ENCODE measurements around the gene PDIA5. TPM values are rescaled to one million over a fixed set of nuclear protein-coding genes. Genes with fewer than 3 reads are reported as not detected.

The PDIA5 gene
- total RNA-seq, 1 donor from 2014 or later = 49.4 TPM

DNA sequence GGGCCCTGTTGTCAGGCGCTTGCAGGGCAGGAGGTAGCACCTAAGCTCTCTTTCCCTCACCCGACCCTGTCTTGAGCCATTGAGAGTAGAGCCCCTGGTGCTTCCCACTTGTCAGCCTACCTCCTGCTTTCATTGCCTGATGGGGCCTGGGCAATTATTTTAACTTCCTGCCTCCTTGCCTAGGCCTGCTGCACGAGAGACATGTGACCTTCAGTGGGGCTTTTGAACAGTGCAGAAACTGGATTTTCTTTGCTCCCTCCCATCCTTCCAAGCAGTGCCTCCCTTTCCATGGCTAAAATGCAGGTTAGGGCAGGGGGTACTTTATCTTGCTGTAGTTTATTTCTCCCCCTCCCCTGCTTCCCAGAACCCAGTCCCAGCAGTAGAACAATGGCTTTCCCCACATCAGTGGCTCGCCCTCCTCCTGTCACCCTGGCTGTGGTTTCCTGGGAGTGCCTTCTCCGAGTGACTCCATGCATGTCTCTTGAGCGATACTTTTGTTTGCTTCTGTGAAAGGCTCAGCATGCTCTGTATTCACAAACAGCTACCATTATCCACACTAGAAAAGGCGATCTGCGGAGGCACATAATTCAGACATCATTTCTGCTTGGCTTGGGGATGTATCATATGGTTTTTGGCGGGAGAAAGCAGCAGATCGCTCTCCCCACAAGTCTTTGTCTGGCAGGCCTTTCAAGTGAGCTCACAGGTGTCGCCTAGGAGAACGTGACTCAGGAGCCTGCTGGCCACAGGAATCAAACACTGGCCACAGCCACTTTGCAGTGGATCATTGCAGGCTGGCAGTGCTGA is 24.1 kb downstream of the PDIA5 start:
- peaks cover 68% of the 10 kb centered on the region for H3K4me1 Mint-ChIP-seq (ENCODE audit: low read depth, unreplicated experiment)
- DNase-seq = no peak
- no peak overlapping the region for H3K4me3 Mint-ChIP-seq (ENCODE audit: unreplicated experiment)
- peaks cover 14% of the 10 kb centered on the region for H3K9me3 Mint-ChIP-seq (ENCODE audit: unreplicated experiment)
- peak overlapping the region; percentile 8 for H3K27ac Mint-ChIP-seq (ENCODE audit: unreplicated experiment)
- H3K36me3 Mint-ChIP-seq (ENCODE audit: unreplicated experiment) = peaks cover 18% of the 10 kb centered on the region
- TF ChIP-seq, protein P1, sequence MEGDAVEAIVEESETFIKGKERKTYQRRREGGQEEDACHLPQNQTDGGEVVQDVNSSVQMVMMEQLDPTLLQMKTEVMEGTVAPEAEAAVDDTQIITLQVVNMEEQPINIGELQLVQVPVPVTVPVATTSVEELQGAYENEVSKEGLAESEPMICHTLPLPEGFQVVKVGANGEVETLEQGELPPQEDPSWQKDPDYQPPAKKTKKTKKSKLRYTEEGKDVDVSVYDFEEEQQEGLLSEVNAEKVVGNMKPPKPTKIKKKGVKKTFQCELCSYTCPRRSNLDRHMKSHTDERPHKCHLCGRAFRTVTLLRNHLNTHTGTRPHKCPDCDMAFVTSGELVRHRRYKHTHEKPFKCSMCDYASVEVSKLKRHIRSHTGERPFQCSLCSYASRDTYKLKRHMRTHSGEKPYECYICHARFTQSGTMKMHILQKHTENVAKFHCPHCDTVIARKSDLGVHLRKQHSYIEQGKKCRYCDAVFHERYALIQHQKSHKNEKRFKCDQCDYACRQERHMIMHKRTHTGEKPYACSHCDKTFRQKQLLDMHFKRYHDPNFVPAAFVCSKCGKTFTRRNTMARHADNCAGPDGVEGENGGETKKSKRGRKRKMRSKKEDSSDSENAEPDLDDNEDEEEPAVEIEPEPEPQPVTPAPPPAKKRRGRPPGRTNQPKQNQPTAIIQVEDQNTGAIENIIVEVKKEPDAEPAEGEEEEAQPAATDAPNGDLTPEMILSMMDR (IDR thresholded peaks at IDR 0.05; ENCODE audit: partially characterized antibody, unreplicated experiment) = no peak
- H3K27me3 Mint-ChIP-seq (ENCODE audit: unreplicated experiment) = peaks cover 25% of the 10 kb centered on the region

GRCh38 chr3:123092243-123092642 is 25.4 kb downstream of the PDIA5 start:
- no peak for DNase-seq
- peaks cover 16% of the 10 kb centered on the region for H3K9me3 Mint-ChIP-seq (ENCODE audit: unreplicated experiment)
- TF ChIP-seq, protein P1 (IDR thresholded peaks at IDR 0.05; ENCODE audit: partially characterized antibody, unreplicated experiment) = no peak
- H3K4me3 Mint-ChIP-seq (ENCODE audit: unreplicated experiment) = peak overlapping the region; percentile 49
- H3K36me3 Mint-ChIP-seq (ENCODE audit: unreplicated experiment) = peaks cover 18% of the 10 kb centered on the region
- no peak overlapping the region for H3K27ac Mint-ChIP-seq (ENCODE audit: unreplicated experiment)
- peaks cover 70% of the 10 kb centered on the region for H3K4me1 Mint-ChIP-seq (ENCODE audit: low read depth, unreplicated experiment)
- peaks cover 24% of the 10 kb centered on the region for H3K27me3 Mint-ChIP-seq (ENCODE audit: unreplicated experiment)

DNA sequence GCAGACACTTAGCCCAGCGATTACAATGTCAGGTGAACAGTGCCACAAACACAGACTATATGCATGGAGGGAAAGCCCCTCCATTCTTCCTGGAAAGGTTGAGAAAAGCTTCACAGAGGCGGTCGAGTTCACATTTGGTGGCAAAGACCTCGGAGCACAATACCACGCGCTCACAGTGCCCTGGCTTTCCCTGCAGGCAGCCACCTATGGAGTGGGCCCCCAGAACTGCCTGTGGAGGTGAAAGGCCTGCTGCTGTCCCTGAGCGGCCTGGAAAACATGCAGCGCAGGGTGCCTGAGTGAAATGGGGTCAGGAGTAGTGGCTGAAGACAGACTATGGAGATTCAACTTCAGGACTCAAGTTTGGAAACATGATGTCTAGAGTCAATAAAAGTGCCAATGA is 26.9 kb downstream of the PDIA5 start:
- Mint-ChIP-seq H3K4me1 (ENCODE audit: low read depth, unreplicated experiment) (peaks cover 70% of the 10 kb centered on the region), H3K9me3 (ENCODE audit: unreplicated experiment) (peaks cover 18% of the 10 kb centered on the region), H3K4me3 (ENCODE audit: unreplicated experiment) (no peak overlapping the region), H3K27me3 (ENCODE audit: unreplicated experiment) (peaks cover 22% of the 10 kb centered on the region), H3K27ac (ENCODE audit: unreplicated experiment) (no peak overlapping the region), H3K36me3 (ENCODE audit: unreplicated experiment) (peaks cover 18% of the 10 kb centered on the region)
- TF ChIP-seq, protein P1 (IDR thresholded peaks at IDR 0.05; ENCODE audit: partially characterized antibody, unreplicated experiment) = no peak
- no peak for DNase-seq

DNA sequence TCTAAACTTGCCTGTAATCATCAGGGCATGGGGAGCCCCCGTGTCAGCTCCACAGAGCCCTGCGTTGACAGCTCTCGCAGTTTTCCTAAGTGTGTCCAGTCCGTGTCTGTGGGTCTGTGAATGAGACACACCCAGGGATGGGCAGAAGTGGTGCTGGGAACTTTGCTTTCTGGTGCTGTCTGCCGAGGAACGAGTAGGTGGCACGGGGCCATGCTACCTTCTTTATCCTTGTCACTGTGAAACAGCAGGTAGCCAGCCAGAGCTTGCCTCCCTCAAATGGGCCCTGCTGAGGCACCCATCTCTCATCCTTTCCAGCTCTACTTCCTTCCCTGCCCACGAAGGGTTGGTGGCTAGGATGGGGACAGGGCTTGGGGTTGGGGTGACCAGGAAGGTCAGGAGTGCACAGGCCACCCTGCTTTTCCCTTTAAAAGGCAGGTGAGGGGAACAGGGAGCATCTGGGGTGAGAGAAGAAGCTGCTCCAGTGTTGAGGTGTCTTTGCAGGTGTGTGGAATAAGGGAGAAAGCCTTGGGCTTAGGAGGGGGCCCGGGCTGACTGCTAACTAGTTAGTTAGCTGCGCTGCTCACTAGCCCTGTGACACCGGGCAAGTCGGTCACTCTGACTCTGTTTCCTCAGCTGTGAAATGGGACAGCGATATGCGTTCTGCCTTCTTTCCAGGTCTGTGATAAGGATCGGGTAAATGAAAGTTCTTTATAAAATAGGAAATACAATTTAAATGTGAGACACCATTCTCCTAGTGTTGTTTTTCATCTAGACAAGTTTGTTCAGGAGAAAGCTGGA is 27.9 kb downstream of the PDIA5 start:
- peaks cover 22% of the 10 kb centered on the region for H3K27me3 Mint-ChIP-seq (ENCODE audit: unreplicated experiment)
- H3K4me1 Mint-ChIP-seq (ENCODE audit: low read depth, unreplicated experiment) = peaks cover 71% of the 10 kb centered on the region
- H3K36me3 Mint-ChIP-seq (ENCODE audit: unreplicated experiment) = peaks cover 18% of the 10 kb centered on the region
- H3K4me3 Mint-ChIP-seq (ENCODE audit: unreplicated experiment) = no peak overlapping the region
- no peak overlapping the region for H3K27ac Mint-ChIP-seq (ENCODE audit: unreplicated experiment)
- peaks cover 23% of the 10 kb centered on the region for H3K9me3 Mint-ChIP-seq (ENCODE audit: unreplicated experiment)
- TF ChIP-seq, protein P1 (IDR thresholded peaks at IDR 0.05; ENCODE audit: partially characterized antibody, unreplicated experiment) = no peak
- no peak for DNase-seq
